Stimulated activated CD4-positive, alpha-beta T cell treated with anti-CD3 and anti-CD28 coated beads, Interleukin-2, amount 100 ng/mL, for 48 hours (primary cell): Measurements from ENCODE around the gene RELA.
"Not testable (repeated sequence)": the region's sequence is repeated elsewhere in the genome, so short reads cannot be mapped to it uniquely, and the experiment has no call there.

Experiments used
- DNase-seq, 2 donors: peaks; one replicate each; pipeline ENCODE4 v3.0.0-alpha.2; 2020

The RELA gene

GRCh38 chr11:65663639-65664200, 1.0 kb upstream of the RELA start:
- DNase-seq = peak in 1 of 2 donors; percentile 49

GRCh38 chr11:65662247-65662798, 393 bp downstream of the RELA start:
- no peak for DNase-seq

- no peak for DNase-seq
These were observed 993 bp downstream of the RELA start for GRCh38 chr11:65661599-65662246.

DNA sequence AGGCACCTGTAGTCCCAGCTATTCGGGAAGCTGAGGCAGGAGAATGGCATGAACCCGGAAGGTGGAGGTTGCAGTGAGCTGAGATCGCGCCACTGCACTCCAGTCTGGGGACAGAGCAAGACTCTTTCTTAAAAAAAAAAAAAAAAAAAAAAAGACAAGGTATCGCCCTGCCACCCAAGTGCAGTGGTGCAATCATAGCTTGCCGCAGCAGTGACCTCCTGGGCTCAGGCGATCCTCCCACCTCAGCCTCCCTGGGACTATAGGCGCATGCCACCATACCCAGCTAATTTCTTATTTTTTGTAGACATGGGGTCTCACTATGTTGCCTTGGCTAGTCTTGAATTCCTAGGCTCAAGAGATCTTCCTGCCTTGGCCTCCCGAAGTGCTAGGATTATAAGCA, 1.8 kb downstream of the RELA start:
- not testable (repeated sequence) for DNase-seq

DNA sequence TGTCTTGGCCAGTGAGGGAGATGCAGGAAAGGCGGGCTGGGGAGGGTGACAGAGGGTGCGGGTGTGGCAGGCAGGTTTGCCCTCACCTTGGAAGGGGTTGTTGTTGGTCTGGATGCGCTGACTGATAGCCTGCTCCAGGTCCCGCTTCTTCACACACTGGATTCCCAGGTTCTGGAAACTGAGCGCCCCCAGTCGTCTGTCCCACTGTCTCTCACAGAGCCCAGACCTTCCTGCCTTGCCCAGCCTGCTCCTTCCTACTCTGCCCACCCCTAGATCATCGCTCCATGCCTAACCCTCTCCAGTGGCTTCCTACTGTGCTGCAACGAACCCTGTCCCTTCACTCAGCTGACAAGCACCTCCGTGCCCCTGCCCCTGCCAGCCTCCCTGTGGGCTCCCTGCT, 2.7 kb downstream of the RELA start:
- no peak for DNase-seq

DNA sequence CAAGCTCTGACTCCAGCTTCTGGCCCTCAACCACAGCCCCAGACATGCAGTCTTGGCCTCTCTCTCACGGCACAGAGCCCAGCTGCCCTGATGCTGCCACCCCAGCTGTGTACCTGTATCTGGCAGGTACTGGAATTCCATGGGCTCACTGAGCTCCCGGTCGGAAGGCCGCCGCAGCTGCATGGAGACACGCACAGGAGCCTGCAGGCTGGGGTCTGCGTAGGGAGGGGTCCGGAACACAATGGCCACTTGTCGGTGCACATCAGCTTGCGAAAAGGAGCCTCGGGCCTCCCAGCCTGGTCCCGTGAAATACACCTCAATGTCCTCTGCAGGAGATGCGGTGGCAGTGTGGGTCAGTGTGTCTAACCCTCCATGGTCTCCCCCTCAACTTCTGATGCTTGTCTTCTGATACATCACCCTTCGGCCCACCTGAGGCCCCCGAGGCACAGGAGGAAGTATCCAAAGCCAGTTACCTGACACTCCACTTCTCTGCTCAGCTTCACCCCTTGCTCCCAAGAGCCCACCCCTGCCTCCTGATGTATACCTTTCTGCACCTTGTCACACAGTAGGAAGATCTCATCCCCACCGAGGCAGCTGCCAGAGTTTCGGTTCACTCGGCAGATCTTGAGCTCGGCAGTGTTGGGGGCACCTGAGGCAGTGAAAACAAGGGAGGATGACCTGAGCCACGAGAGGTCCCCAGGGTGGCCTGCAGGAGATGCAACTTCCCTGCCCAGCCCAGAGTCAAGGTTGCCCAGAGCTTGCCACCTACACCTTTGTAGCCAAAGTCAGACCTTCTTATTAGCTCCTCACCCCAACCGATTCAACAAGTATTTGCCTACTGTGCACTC, 4.3 kb downstream of the RELA start:
- no peak for DNase-seq

DNA sequence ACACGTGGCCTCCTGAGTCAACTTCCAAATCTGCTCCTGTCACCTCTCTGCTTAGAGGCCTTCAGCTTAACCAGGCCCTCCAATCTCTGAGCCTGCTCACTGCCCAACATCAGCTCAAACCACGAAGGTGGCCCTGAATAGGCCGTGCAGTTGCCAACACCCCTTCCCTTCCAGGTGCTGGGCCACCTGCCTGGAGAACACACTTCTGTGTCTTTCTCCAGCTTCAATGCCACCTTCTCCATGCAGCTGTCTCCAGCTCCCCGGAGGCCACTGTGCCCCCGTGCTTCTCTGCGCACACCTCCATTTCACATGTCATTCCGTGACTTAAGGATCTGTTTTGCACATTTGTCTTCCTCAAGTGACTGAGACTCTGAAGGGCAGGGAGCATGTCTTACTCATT, 5.3 kb downstream of the RELA start:
- no peak for DNase-seq

GRCh38 chr11:65655570-65656332, 7.0 kb downstream of the RELA start:
- no peak for DNase-seq

GRCh38 chr11:65654375-65655349, 8.1 kb downstream of the RELA start:
- DNase-seq = no peak

DNA sequence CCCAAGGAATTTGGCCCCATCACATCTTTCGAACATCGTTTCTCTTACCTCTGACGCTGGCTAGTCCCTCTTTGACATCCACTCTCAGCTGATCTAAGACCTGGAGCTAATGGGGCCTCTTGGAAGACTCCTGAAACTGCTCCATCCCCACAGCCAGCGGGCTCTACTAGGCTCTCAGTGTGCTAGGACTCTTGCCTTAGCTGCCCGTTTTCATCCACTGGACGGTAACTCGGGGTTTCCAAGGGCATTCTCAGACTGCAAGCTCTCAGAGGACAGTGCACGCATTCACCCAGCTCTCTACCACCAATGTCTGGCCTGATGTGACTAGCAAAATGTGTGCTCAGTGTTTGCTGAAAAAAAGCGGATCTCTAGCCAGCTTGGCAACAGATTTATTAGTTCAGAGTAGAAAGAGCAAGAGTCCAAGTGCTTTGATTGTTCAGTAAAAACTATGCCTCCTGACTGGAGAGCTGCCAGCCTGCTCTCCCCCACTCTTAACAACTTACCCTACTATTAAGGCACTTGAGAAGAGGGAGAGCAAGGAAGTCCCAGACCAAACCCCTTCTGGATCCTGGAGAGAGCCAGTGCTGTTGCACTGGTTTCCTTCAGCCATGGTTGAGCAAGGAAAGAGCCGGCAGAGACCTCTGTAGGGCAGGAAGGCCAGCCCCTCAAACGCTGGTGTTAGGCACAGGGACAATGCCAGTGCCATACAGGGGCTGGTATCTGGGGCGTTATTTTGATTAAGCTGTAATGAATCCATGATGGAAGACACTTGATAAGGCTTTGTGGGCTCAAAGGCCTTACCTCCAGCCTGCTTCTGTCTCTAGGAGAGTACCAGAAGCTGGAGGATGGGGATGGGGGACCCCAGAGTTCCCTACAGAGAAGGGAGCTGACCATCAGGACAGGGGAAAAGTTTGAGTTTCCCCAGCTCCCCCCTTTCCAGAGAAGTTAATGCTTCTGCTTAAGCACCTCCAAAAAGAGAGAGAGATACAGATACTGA, 9.2 kb downstream of the RELA start:
- DNase-seq = no peak

DNA sequence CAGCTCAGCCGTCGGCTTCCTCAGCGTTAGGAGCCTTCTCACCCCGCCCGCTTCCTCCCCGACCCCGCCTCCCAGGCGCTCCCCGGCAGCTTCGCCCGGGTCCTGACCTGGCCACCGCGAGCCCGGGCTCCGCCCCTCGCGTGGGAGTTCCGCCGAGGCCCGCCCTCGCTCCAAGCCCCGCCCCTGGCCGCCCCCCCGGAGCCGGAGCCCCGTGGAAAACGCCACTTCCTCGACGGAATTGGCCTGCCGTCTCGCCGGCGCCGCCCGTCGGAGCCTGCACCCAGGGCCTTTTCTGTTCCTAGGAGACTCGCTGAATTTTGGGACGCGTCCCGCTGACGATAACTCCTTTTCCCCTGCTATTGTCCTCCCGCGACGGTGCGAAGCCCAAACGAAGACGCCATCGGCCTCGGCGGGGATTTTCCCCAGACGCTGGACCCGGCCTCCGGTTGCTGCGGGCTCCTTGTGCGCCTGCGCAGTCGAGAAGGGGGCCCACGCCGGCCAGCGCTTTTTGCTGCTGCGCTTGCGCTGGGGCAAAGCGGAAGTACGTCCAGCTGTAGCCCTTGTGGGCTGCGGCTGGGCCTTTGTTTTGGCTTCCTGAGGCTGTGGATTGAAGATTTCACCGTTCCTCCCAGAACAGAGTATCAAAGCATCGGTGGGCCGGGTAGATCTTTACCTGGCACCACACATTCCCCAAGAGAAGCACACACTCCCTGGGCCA, 10.0 kb downstream of the RELA start:
- peak; percentile 95 to 96 for DNase-seq

GRCh38 chr11:65651589-65652510, 10.9 kb downstream of the RELA start:
- DNase-seq = no peak

DNA sequence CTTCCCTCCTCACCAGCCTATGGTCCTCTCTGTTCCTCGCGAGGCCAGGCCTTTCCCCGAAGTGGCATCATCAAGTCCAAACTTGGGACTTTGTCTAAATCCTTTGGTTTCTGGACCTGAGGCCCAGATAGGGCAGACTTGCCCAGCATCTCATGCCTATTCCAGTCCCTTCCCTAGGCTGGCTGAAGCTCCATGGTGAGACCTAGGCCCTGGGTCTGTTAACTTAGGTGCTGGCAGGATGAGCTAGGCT, 11.5 kb downstream of the RELA start:
- DNase-seq = no peak

- no peak for DNase-seq
These were observed 12.0 kb downstream of the RELA start for GRCh38 chr11:65650547-65651338.

- DNase-seq = no peak
These were observed 12.8 kb downstream of the RELA start for GRCh38 chr11:65649656-65650546.

- no peak for DNase-seq
These were observed 13.7 kb downstream of the RELA start for GRCh38 chr11:65648997-65649493.
